ENCODE data around the gene ARSD.

ARSD gene

DNA sequence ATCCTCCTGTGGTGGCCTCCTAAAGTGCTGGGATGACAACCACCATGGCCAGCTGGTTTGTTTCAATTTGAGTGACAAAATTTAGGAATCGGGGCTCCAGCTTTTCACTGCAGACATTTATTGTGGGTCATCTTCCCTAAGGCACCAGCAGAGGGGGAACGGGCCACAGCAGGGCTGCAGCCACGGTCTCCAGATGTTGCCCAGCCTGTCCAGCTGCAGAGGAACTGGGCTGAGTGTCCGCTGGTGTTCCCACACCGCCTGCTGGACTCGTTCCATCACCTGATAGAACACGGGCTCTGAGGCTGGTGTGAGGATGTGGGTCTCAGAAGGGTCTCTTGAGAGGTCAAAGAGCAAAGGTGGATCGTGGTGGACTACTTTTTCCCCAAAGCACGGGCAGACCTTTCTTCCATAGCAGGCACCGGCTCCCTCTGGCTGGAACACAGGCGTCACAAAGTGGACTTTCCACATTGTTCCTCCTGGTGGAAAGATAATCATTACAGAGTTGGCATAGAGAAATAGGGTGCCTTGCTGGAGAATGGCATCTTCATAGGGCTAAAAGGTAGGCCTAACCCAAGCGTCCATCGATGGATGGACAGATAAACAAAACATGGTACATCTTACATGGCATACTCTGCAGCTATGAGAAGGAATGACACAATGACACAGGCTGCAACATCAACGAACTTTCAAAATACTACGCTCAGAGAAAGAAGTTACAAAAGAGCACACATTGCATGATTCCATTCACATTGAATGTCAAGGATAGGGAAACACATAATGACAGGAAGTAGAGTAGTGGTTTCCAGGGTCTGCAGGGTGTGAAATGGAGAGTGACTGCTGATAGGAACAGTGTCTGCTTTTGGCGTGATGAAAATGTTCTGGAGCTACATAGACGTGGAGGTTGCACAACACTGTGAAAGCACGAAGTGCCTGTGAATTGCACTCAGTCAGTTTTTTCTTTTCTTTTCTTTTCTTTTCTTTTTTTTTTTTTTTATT lies 5.9 kb upstream of the ARSD start:
- no peaks in the 10 kb centered on the region for H3K4me1 Mint-ChIP-seq
- peak overlapping the region in 1 of 3 experiments; percentile 6 for H3K27ac Mint-ChIP-seq
- H3K27me3 Mint-ChIP-seq (ENCODE audit: low read depth): peaks cover 6% of the 10 kb centered on the region
- peaks cover 37% of the 10 kb centered on the region for H3K36me3 Mint-ChIP-seq (ENCODE audit: low read depth)
- H3K4me3 Mint-ChIP-seq: no peak overlapping the region
- peaks cover 6% of the 10 kb centered on the region for H3K9me3 Mint-ChIP-seq
- no peak for TF ChIP-seq CTCF (IDR thresholded peaks at IDR 0.05; ENCODE audit: unreplicated experiment in 3 of 3)

- H3K36me3 Mint-ChIP-seq (ENCODE audit: low read depth): peaks cover 32% of the 10 kb centered on the region
- no peak overlapping the region for H3K27ac Mint-ChIP-seq
- TF ChIP-seq CTCF (IDR thresholded peaks at IDR 0.05; ENCODE audit: unreplicated experiment in 3 of 3): no peak
- no peaks in the 10 kb centered on the region for H3K4me1 Mint-ChIP-seq
- no peak overlapping the region for H3K4me3 Mint-ChIP-seq
- peaks cover 3% of the 10 kb centered on the region for H3K27me3 Mint-ChIP-seq (ENCODE audit: low read depth)
- H3K9me3 Mint-ChIP-seq: peaks cover 6% of the 10 kb centered on the region
Observed at GRCh38 chrX:2933125-2933900, 4.2 kb upstream of the ARSD start.

DNA sequence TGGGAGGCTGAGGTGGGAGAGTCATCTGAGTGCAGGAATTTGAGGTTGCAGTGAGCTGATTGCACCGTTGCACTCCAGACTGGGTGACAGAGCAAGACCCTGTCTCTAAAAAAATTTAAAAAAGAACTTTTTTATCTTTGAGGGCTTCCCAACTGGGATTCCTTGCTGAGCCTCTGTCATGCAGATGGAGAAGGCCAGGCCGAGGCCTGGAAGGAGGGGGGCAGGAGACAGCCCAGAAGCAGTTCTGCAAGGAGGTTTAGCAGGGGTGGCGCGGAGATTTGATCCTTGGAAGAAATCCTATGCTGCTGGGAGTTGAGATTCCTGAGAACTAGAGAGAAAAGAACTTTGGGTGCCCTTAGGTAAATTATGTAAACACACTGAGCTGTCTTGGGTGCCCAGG lies 2.5 kb upstream of the ARSD start:
- Mint-ChIP-seq H3K36me3 (ENCODE audit: low read depth) (peaks cover 27% of the 10 kb centered on the region), H3K27ac (peak overlapping the region in 1 of 3 experiments; percentile 37), H3K9me3 (peaks cover 6% of the 10 kb centered on the region), H3K27me3 (ENCODE audit: low read depth) (peaks cover 3% of the 10 kb centered on the region), H3K4me3 (peak overlapping the region in 2 of 3 experiments; percentile 38 to 48), H3K4me1 (peaks cover 5% of the 10 kb centered on the region)
- TF ChIP-seq CTCF (IDR thresholded peaks at IDR 0.05; ENCODE audit: unreplicated experiment in 3 of 3): no peak

GRCh38 chrX:2931155-2931554 lies 2.0 kb upstream of the ARSD start:
- peaks cover 26% of the 10 kb centered on the region for H3K36me3 Mint-ChIP-seq (ENCODE audit: low read depth)
- H3K4me3 Mint-ChIP-seq: peak overlapping the region; percentile 45 to 52 (median 48)
- H3K27me3 Mint-ChIP-seq (ENCODE audit: low read depth): peaks cover 3% of the 10 kb centered on the region
- peaks cover 5% of the 10 kb centered on the region for H3K4me1 Mint-ChIP-seq
- TF ChIP-seq CTCF (IDR thresholded peaks at IDR 0.05; ENCODE audit: unreplicated experiment in 3 of 3): no peak
- H3K27ac Mint-ChIP-seq: no peak overlapping the region
- peaks cover 6% of the 10 kb centered on the region for H3K9me3 Mint-ChIP-seq

GRCh38 chrX:2928191-2928582 lies 952 bp downstream of the ARSD start:
- Mint-ChIP-seq H3K36me3 (ENCODE audit: low read depth) (peaks cover 32% of the 10 kb centered on the region), H3K27me3 (ENCODE audit: low read depth) (no peaks in the 10 kb centered on the region), H3K9me3 (peaks cover 6% of the 10 kb centered on the region), H3K4me3 (peak overlapping the region; percentile 94 to 96 (median 95)), H3K27ac (peak overlapping the region; percentile 96 to 100 (median 99)), H3K4me1 (peaks cover 5% of the 10 kb centered on the region)
- no peak for TF ChIP-seq CTCF (IDR thresholded peaks at IDR 0.05; ENCODE audit: unreplicated experiment in 3 of 3)

All from nephron (organoid).